H1 (cell line): ENCODE results near the gene CST9L. TPM values are rescaled to one million over a fixed set of nuclear protein-coding genes. Genes with fewer than 3 reads are reported as not detected.

ENCODE experiments used
- CTCF ChIA-PET: fragments of 300-600 bp; sonication (Branson Sonifier 250); formaldehyde crosslinking; loops from one replicate; lab custom pipeline; 2021; ENCODE audit not compliant: partially characterized antibody; lab: Charles Lee
- POLR2A ChIA-PET: fragments of 300-600 bp; sonication (Branson Sonifier 250); formaldehyde crosslinking; loops from one replicate; lab custom pipeline; 2021; ENCODE audit warnings: inconsistent platforms; ENCODE audit not compliant: partially characterized antibody; lab: Charles Lee
- DNase-seq, 2 experiments: peaks; one replicate each; pipeline versions ENCODE4 v3.0.0 to v3.0.0-alpha.2; 2010 to 2022; ENCODE audit warnings: low spot score in 2 of 2, low read depth in 1 of 2, mixed read lengths in 1 of 2
- FAIRE-seq: peaks from 2 replicates; lab custom pipeline; 2011; peaks lifted over from hg19 to GRCh38; lab: Jason Lieb, UNC
- H2AFZ ChIP-seq: 2 replicates; pipeline ENCODE4 v1.8.1; 2012; ENCODE audit warnings: low read length, inconsistent platforms
- H2AK5ac ChIP-seq: 2 replicates; pipeline ENCODE4 v1.6.1; 2013; ENCODE audit warnings: low read depth, low read length
- H2BK120ac ChIP-seq: replicated peaks from 2 replicates; pipeline ENCODE3; 2013; ENCODE audit warnings: low read depth, low read length, inconsistent platforms
- H2BK12ac ChIP-seq: 2 replicates; pipeline ENCODE4 v1.6.1; 2013; ENCODE audit warnings: low read depth, low read length
- H2BK15ac ChIP-seq: 2 replicates; pipeline ENCODE4 v1.6.1; 2013; ENCODE audit warnings: low read length
- H2BK20ac ChIP-seq: 2 replicates; pipeline ENCODE4 v1.6.1; 2013; ENCODE audit warnings: low read length
- H2BK5ac ChIP-seq: 2 replicates; pipeline ENCODE4 v1.6.1; 2013; ENCODE audit warnings: low read depth, low read length
- H3K14ac ChIP-seq: 2 replicates; pipeline ENCODE4 v1.6.1; 2013; ENCODE audit warnings: inconsistent platforms; ENCODE audit not compliant: insufficient read length
- H3K18ac ChIP-seq: 2 replicates; pipeline ENCODE4 v1.6.1; 2013; ENCODE audit warnings: low read length; ENCODE audit errors: extremely low read depth
- H3K23ac ChIP-seq: 2 replicates; pipeline ENCODE4 v1.6.1; 2013; ENCODE audit warnings: inconsistent platforms; ENCODE audit not compliant: insufficient read length
- H3K23me2 ChIP-seq: 2 replicates; pipeline ENCODE4 v1.6.1; 2013; ENCODE audit warnings: low read depth, low read length
- H3K27ac ChIP-seq: 2 replicates; pipeline ENCODE4 v1.6.1; 2011; ENCODE audit warnings: low read depth, low read length, inconsistent platforms
- H3K27me3 ChIP-seq, 4 experiments: replicated peaks in 1 of 4; 1 replicate in 1 of 4; 2 replicates in 3 of 4; pipeline versions ENCODE4 v1.6.1 to v1.8.1; 2011 to 2013; ENCODE audit warnings: low read length in 3 of 4, mild to moderate bottlenecking in 3 of 4, inconsistent platforms in 2 of 4, mixed read lengths in 2 of 4, moderate library complexity in 1 of 4; ENCODE audit not compliant: control insufficient read depth in 3 of 4, insufficient read depth in 3 of 4; ENCODE audit errors: extremely low read depth in 1 of 4
- H3K36me3 ChIP-seq, 4 experiments: 2 replicates each; pipeline versions ENCODE4 v1.6.1 to v1.8.1; 2011 to 2013; ENCODE audit warnings: mild to moderate bottlenecking in 4 of 4, low read length in 3 of 4, moderate library complexity in 2 of 4, control low read depth in 1 of 4, inconsistent platforms in 1 of 4; ENCODE audit not compliant: insufficient read depth in 4 of 4, control insufficient read depth in 2 of 4
- H3K4ac ChIP-seq: replicated peaks from 2 replicates; pipeline ENCODE3; 2013; ENCODE audit warnings: low read length, low read depth, mixed read lengths, inconsistent platforms; ENCODE audit not compliant: insufficient read length
- H3K4me1 ChIP-seq, 4 experiments: replicated peaks in 1 of 4; 1 replicate in 1 of 4; 2 replicates in 3 of 4; pipeline versions ENCODE4 v1.6.1 to v1.8.1; 2011 to 2013; ENCODE audit warnings: low read length in 3 of 4, inconsistent platforms in 2 of 4, mixed read lengths in 1 of 4; ENCODE audit not compliant: insufficient read depth in 4 of 4, control insufficient read depth in 3 of 4
- H3K4me2 ChIP-seq, 2 experiments: 2 replicates each; pipeline versions ENCODE4 v1.6.1 to v1.8.1; 2011 to 2013; ENCODE audit warnings: low read depth in 2 of 2, low read length in 2 of 2, control low read depth in 1 of 2, inconsistent platforms in 1 of 2, mild to moderate bottlenecking in 1 of 2; ENCODE audit not compliant: insufficient read depth in 1 of 2
- H3K4me3 ChIP-seq, 4 experiments: fragments of 200-600, 300-600 bp in 1 of 4; sonication (generic), shearing (Covaris generic), sonication (Bioruptor Twin) in 1 of 4; 2 replicates each; pipeline versions ENCODE4 v1.5.1 to v1.8.1; 2011 to 2016; ENCODE audit warnings: low read length in 4 of 4, low read depth in 3 of 4, control low read depth in 2 of 4, inconsistent platforms in 2 of 4, mild to moderate bottlenecking in 2 of 4, mixed read lengths in 1 of 4, moderate library complexity in 1 of 4; ENCODE audit not compliant: insufficient read depth in 2 of 4; ENCODE audit errors: extremely low read depth in 1 of 4
- H3K56ac ChIP-seq: replicated peaks from 2 replicates; pipeline ENCODE3; 2013; ENCODE audit warnings: low read depth, mild to moderate bottlenecking, mixed read lengths, low read length, inconsistent platforms; ENCODE audit not compliant: insufficient read length
- H3K79me1 ChIP-seq: 2 replicates; pipeline ENCODE4 v1.6.1; 2013; ENCODE audit warnings: low read depth, low read length, control low read depth
- H3K79me2 ChIP-seq, 2 experiments: 2 replicates each; pipeline versions ENCODE4 v1.6.1 to v1.8.1; 2012 to 2013; ENCODE audit warnings: low read length in 2 of 2, mild to moderate bottlenecking in 2 of 2, inconsistent platforms in 1 of 2; ENCODE audit not compliant: insufficient read depth in 2 of 2, control insufficient read depth in 1 of 2
- H3K9ac ChIP-seq, 4 experiments: replicated peaks in 1 of 4; 1 replicate in 1 of 4; 2 replicates in 3 of 4; pipeline versions ENCODE4 v1.6.1 to v1.8.1; 2011 to 2013; ENCODE audit warnings: low read depth in 3 of 4, low read length in 3 of 4, control low read depth in 2 of 4, mild to moderate bottlenecking in 2 of 4, moderate library complexity in 2 of 4, inconsistent platforms in 1 of 4; ENCODE audit errors: extremely low read depth in 1 of 4
- H3K9me3 ChIP-seq, 2 experiments: 2 replicates each; pipeline versions ENCODE4 v1.6.1 to v1.8.1; 2012 to 2013; ENCODE audit warnings: mild to moderate bottlenecking in 2 of 2, moderate library complexity in 2 of 2, control low read depth in 1 of 2, inconsistent platforms in 1 of 2, low read depth in 1 of 2, low read length in 1 of 2, mixed read lengths in 1 of 2; ENCODE audit not compliant: insufficient read depth in 2 of 2
- H4K20me1 ChIP-seq, 2 experiments: replicated peaks in 1 of 2; 2 replicates each; pipeline versions ENCODE3 to v1.8.1; 2011 to 2013; ENCODE audit warnings: inconsistent platforms in 2 of 2, low read length in 2 of 2, mild to moderate bottlenecking in 1 of 2; ENCODE audit not compliant: insufficient read depth in 2 of 2, control insufficient read depth in 1 of 2
- H4K5ac ChIP-seq: 2 replicates; pipeline ENCODE4 v1.6.1; 2013; ENCODE audit warnings: low read length, low read depth, mixed read lengths, inconsistent platforms; ENCODE audit not compliant: insufficient read length
- H4K8ac ChIP-seq: 2 replicates; pipeline ENCODE4 v1.8.0; 2013; ENCODE audit warnings: mild to moderate bottlenecking, moderate library complexity, low read length, inconsistent platforms; ENCODE audit not compliant: insufficient read depth; ENCODE audit errors: extremely low read depth
- H4K91ac ChIP-seq: replicated peaks from 2 replicates; pipeline ENCODE3; 2013; ENCODE audit warnings: low read length, mixed read lengths, inconsistent platforms; ENCODE audit not compliant: insufficient read length
- GABPA ChIP-seq: IDR thresholded peaks from 2 replicates; pipeline ENCODE4 v1.6.1; 2011; ENCODE audit warnings: mild to moderate bottlenecking, low read length, moderate library complexity, borderline replicate concordance; ENCODE audit not compliant: insufficient read depth
- MAFK ChIP-seq: IDR thresholded peaks from 2 replicates; pipeline ENCODE4 v1.6.1; 2012; ENCODE audit warnings: low read depth, mild to moderate bottlenecking, improper control_type of control experiment, low read length
- POLR2AphosphoS5 ChIP-seq: IDR thresholded peaks from 2 replicates; pipeline ENCODE4 v1.6.1; 2011; ENCODE audit warnings: low read depth, low read length
- RXRA ChIP-seq: IDR thresholded peaks from 2 replicates; pipeline ENCODE4 v1.6.1; 2011; ENCODE audit warnings: low read depth, mild to moderate bottlenecking, low read length, moderate library complexity; ENCODE audit not compliant: insufficient read depth
- SRF ChIP-seq: IDR thresholded peaks from 2 replicates; pipeline ENCODE4 v1.6.1; 2011; ENCODE audit warnings: mild to moderate bottlenecking, low read depth, low read length, moderate library complexity
- WGBS, 2 experiments: shearing (Covaris generic) in 1 of 2; methylation state at CpG; one replicate each; pipeline versions ENCODE4 v1.1.6 to v1.1.7; 2013 to 2015; ENCODE audit warnings: low lambda C conversion rate in 2 of 2, mixed read lengths in 2 of 2, inconsistent platforms in 1 of 2, low coverage in 1 of 2, missing lambda C conversion rate in 1 of 2; ENCODE audit not compliant: insufficient replicate concordance in 2 of 2, insufficient coverage in 1 of 2, insufficient read length in 1 of 2; ENCODE audit errors: extremely low coverage in 1 of 2, missing lambda C conversion rate in 1 of 2; 5-methylcytosine and 5-hydroxymethylcytosine counted together
- polyA plus RNA-seq, 7 experiments: library from polyadenylated mRNA; depleted of rRNA in 3 of 7; stranded (reverse) in 5 of 7; unstranded in 2 of 7; fragments of >200 nt in 5 of 7; fragments of 200-250 nt in 2 of 7; gene quantifications; 1 replicate in 5 of 7; 2 replicates in 1 of 7; 4 replicates in 1 of 7; pipeline versions ENCODE4 v1.2.1 to v1.2.3, GENCODE V29; 2011 to 2013; ENCODE audit warnings: missing spikeins in 2 of 7, mixed read lengths in 2 of 7
- total RNA-seq: library from RNA; stranded (reverse); fragmentation: NEBNext Ultra II Directional; extraction: Animal tissue kit (Norgen Biotek cat#: 25700); gene quantifications from 2 replicates; pipeline ENCODE4 v1.2.1, GENCODE V29; 2021

Gene CST9L
- total and polyA plus RNA-seq, 2 of the 8 experiments (the other 6 are each of a cell fraction or from before 2014, with no cell fraction given) = not detected

GRCh38 chr20:23541776-23542175, 26.5 kb downstream of the CST9L start:
- no peak overlapping the region for H2BK15ac ChIP-seq
- no peak overlapping the region for H3K18ac ChIP-seq
- no peaks in the 10 kb centered on the region for H3K27me3 ChIP-seq
- no peaks in the 10 kb centered on the region for H4K20me1 ChIP-seq
- WGBS, 2 experiments = 92% methylated on average over 2 of the region's 2 CpGs; no CpG with 5 or more reads in 1 of the 2 experiments
- DNase-seq (no peak), FAIRE-seq (no peak)
- H3K4me1 ChIP-seq = peaks cover 0 to 5% (median 2%) of the 10 kb centered on the region in 4 experiments; a peak in 2 of 7 replicates
- peak overlapping the region; percentile 26 for H4K91ac ChIP-seq
- no peak overlapping the region for H2BK5ac ChIP-seq
- POLR2A ChIA-PET = no interaction called here
- H4K5ac ChIP-seq = no peak overlapping the region
- no peak overlapping the region for H3K23ac ChIP-seq
- no peak overlapping the region for H2BK20ac ChIP-seq
- no peak overlapping the region for H2BK120ac ChIP-seq
- 0 out of 2 replicates have a peak overlapping the region, but pooled peaks have one; percentile 20 for H2AFZ ChIP-seq
- no peak for TF ChIP-seq POLR2AphosphoS5
- TF ChIP-seq GABPA = no peak
- no peak for TF ChIP-seq MAFK
- TF ChIP-seq SRF = no peak
- no peak for TF ChIP-seq RXRA
- no peak overlapping the region for H3K27ac ChIP-seq
- CTCF ChIA-PET = interaction anchor here (1.2 kb wide), 1 partner anchor 34 kb away, joined by 3 read pairs; no protein-coding TSS in a partner anchor
- H3K79me1 ChIP-seq = no peaks in the 10 kb centered on the region
- no peaks in the 10 kb centered on the region for H3K23me2 ChIP-seq
- H2BK12ac ChIP-seq = no peak overlapping the region
- H3K14ac ChIP-seq = no peak overlapping the region
- no peak overlapping the region for H3K4me2 ChIP-seq
- H3K9me3 ChIP-seq = no peaks in the 10 kb centered on the region
- H3K56ac ChIP-seq = no peak overlapping the region
- no peak overlapping the region for H3K4ac ChIP-seq
- H3K9ac ChIP-seq = no peak overlapping the region
- H3K4me3 ChIP-seq = no peak overlapping the region
- H2AK5ac ChIP-seq = no peak overlapping the region
- H3K36me3 ChIP-seq = no peaks in the 10 kb centered on the region
- H4K8ac ChIP-seq = no peak overlapping the region
- H3K79me2 ChIP-seq = no peaks in the 10 kb centered on the region
